ENCODE results near the gene SLC17A9. TPM values are rescaled to one million over a fixed set of nuclear protein-coding genes. Genes with fewer than 3 reads are reported as not detected.

The SLC17A9 gene
- total RNA-seq, 1 donor from 2014 or later = 4.7 TPM

- no peak for DNase-seq
These were observed 29.9 kb downstream of the SLC17A9 start for GRCh38 chr20:62982124-62983075.

- no peak for DNase-seq
These were observed 30.7 kb downstream of the SLC17A9 start for GRCh38 chr20:62983210-62983609.

GRCh38 chr20:62984666-62985443 lies 32.3 kb downstream of the SLC17A9 start:
- no peak for DNase-seq

- DNase-seq = no peak
These were observed 32.9 kb downstream of the SLC17A9 start for GRCh38 chr20:62985444-62985778.

GRCh38 chr20:62986257-62986800 lies 33.8 kb downstream of the SLC17A9 start:
- DNase-seq = no peak

- no peak for DNase-seq
These were observed 34.6 kb downstream of the SLC17A9 start for GRCh38 chr20:62987114-62987513.

- no peak for DNase-seq
These were observed 36.7 kb downstream of the SLC17A9 start for GRCh38 chr20:62989201-62989601.

GRCh38 chr20:62990306-62990825 lies 37.9 kb downstream of the SLC17A9 start:
- no peak for DNase-seq

- DNase-seq = no peak
These were observed 38.8 kb downstream of the SLC17A9 start for GRCh38 chr20:62991196-62991807.

GRCh38 chr20:62991863-62992262 lies 39.4 kb downstream of the SLC17A9 start:
- DNase-seq = no peak

GRCh38 chr20:62993856-62994494 lies 41.5 kb downstream of the SLC17A9 start:
- DNase-seq = no peak

GRCh38 chr20:62994869-62995281 lies 42.4 kb downstream of the SLC17A9 start:
- no peak for DNase-seq

GRCh38 chr20:62995481-62995880 lies 43.0 kb downstream of the SLC17A9 start:
- DNase-seq = no peak

- no peak for DNase-seq
These were observed 43.5 kb downstream of the SLC17A9 start for GRCh38 chr20:62995898-62996595.

- DNase-seq = no peak
These were observed 44.1 kb downstream of the SLC17A9 start for GRCh38 chr20:62996596-62996982.

- DNase-seq = no peak
These were observed 45.0 kb downstream of the SLC17A9 start for GRCh38 chr20:62997417-62998035.

GRCh38 chr20:62998449-62998848 lies 45.9 kb downstream of the SLC17A9 start:
- no peak for DNase-seq

- no peak for DNase-seq
These were observed 47.1 kb downstream of the SLC17A9 start for GRCh38 chr20:62999580-62999979.

- no peak for DNase-seq
These were observed 47.5 kb downstream of the SLC17A9 start for GRCh38 chr20:63000036-63000435.

- DNase-seq = no peak
These were observed 48.4 kb downstream of the SLC17A9 start for GRCh38 chr20:63000958-63001357.

- DNase-seq = no peak
These were observed 50.0 kb downstream of the SLC17A9 start for GRCh38 chr20:63002511-63002910.

Measured in skin of body (tissue), 2 donors.